Ishikawa (cell line): ENCODE measurements around the gene MS4A14.

Experiments
- CEBPB ChIP-seq: IDR thresholded peaks from 2 replicates; pipeline ENCODE4 v1.6.1; 2012
- CREB1 ChIP-seq: IDR thresholded peaks from 2 replicates; pipeline ENCODE4 v1.6.1; 2012; ENCODE audit warnings: low read depth
- EP300 ChIP-seq: IDR thresholded peaks from 2 replicates; pipeline ENCODE4 v1.6.1; 2012; ENCODE audit warnings: borderline replicate concordance
- FOXM1 ChIP-seq: IDR thresholded peaks from 2 replicates; pipeline ENCODE4 v1.6.1; 2012; ENCODE audit warnings: low read depth, borderline replicate concordance
- RAD21 ChIP-seq: IDR thresholded peaks from 2 replicates; pipeline ENCODE4 v1.6.1; 2012; ENCODE audit warnings: low read depth
- TAF1 ChIP-seq: IDR thresholded peaks from 2 replicates; pipeline ENCODE4 v1.6.1; 2012; ENCODE audit warnings: low read depth, mild to moderate bottlenecking
- TCF12 ChIP-seq: IDR thresholded peaks from 2 replicates; pipeline ENCODE4 v1.6.1; 2012; ENCODE audit warnings: low read depth
- TEAD4 ChIP-seq: IDR thresholded peaks from 2 replicates; pipeline ENCODE4 v1.6.1; 2012
- YY1 ChIP-seq: IDR thresholded peaks from 2 replicates; pipeline ENCODE4 v1.6.1; 2012; ENCODE audit warnings: low read depth
- TF ChIP-seq, protein P1 (sequence below): IDR thresholded peaks from 2 replicates; pipeline ENCODE4 v1.6.1; 2012; ENCODE audit warnings: low read depth, mild to moderate bottlenecking
- TF ChIP-seq, protein P2 (sequence below): IDR thresholded peaks from 2 replicates; pipeline ENCODE4 v1.6.1; 2012
- TF ChIP-seq, protein P3 (sequence below): IDR thresholded peaks from 2 replicates; pipeline ENCODE4 v1.6.1; 2012

- TF ChIP-seq TAF1 (no peak), EP300 (no peak), TCF12 (no peak), CREB1 (no peak), FOXM1 (no peak), TEAD4 (no peak), RAD21 (no peak), CEBPB (no peak), YY1 (no peak)
- TF ChIP-seq, protein P1, sequence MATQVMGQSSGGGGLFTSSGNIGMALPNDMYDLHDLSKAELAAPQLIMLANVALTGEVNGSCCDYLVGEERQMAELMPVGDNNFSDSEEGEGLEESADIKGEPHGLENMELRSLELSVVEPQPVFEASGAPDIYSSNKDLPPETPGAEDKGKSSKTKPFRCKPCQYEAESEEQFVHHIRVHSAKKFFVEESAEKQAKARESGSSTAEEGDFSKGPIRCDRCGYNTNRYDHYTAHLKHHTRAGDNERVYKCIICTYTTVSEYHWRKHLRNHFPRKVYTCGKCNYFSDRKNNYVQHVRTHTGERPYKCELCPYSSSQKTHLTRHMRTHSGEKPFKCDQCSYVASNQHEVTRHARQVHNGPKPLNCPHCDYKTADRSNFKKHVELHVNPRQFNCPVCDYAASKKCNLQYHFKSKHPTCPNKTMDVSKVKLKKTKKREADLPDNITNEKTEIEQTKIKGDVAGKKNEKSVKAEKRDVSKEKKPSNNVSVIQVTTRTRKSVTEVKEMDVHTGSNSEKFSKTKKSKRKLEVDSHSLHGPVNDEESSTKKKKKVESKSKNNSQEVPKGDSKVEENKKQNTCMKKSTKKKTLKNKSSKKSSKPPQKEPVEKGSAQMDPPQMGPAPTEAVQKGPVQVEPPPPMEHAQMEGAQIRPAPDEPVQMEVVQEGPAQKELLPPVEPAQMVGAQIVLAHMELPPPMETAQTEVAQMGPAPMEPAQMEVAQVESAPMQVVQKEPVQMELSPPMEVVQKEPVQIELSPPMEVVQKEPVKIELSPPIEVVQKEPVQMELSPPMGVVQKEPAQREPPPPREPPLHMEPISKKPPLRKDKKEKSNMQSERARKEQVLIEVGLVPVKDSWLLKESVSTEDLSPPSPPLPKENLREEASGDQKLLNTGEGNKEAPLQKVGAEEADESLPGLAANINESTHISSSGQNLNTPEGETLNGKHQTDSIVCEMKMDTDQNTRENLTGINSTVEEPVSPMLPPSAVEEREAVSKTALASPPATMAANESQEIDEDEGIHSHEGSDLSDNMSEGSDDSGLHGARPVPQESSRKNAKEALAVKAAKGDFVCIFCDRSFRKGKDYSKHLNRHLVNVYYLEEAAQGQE: no peak
- TF ChIP-seq, protein P2, sequence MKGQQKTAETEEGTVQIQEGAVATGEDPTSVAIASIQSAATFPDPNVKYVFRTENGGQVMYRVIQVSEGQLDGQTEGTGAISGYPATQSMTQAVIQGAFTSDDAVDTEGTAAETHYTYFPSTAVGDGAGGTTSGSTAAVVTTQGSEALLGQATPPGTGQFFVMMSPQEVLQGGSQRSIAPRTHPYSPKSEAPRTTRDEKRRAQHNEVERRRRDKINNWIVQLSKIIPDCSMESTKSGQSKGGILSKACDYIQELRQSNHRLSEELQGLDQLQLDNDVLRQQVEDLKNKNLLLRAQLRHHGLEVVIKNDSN: no peak
- TF ChIP-seq, protein P3, sequence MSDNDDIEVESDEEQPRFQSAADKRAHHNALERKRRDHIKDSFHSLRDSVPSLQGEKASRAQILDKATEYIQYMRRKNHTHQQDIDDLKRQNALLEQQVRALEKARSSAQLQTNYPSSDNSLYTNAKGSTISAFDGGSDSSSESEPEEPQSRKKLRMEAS: no peak
These were observed 32.3 kb downstream of the MS4A14 start for GRCh38 chr11:60428517-60428916.
